GM19351 (cell line): Measurements from ENCODE around the gene SLC35A2.
A peak's percentile ranks its signal among the peaks of the same experiment; 100 is the strongest.

Source experiments
- ATAC-seq: cut with Tn5 transposase; IDR thresholded peaks from one replicate; pipeline ENCODE4 v1.9.1; 2021; ENCODE audit warnings: mild to moderate bottlenecking, moderate library complexity; ENCODE audit not compliant: unreplicated experiment

Gene SLC35A2

DNA sequence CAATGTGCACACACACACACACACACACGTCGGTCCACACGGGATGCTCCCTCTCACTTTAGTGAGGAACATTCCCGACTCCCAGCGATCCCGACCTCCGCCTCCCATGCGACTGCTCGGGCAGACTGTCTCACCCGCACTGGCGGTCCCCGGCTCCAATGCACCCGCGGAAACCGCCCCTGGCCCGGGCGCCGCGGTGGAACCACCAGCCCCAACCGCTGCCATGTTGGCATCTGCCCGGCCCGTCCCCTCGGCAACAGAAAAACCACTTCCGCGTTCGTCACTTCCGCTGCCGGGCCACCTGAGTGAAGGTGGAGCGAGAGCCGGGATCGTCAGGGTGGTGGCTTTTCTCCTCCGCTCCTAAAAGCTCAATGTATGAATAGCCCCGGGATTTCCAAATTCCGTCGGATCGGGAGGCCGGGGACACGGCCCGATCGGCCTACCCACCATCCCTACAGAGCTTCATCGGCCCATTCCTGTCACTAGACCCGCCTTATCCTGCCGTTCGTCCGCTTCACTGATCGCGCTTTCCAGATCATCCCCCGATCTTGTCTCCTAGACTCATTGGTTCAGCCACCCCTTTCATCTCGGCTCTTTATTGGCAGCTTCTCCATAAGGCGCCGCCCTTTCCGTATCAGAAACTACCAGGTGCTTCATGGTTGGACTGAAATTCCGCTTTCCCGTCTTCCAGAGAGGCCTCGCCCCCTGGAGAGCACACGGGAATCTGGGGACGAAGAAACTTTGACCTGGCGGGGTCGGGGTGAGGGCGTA, at the start of gene SLC35A2:
Gene SLC35A2, minus strand, starts transcription at position 235 of the 771 bp plus-strand sequence. Its CDS starts 10 bp downstream, at position 225.
- peak; percentile 62 for ATAC-seq

GRCh38 chrX:48960291-48960690, 48.8 kb upstream of the SLC35A2 start:
- no peak for ATAC-seq

GRCh38 chrX:48958635-48959094, 47.2 kb upstream of the SLC35A2 start:
- no peak for ATAC-seq

- peak; percentile 85 for ATAC-seq
These were observed 46.6 kb upstream of the SLC35A2 start for GRCh38 chrX:48957827-48958634.

- peak; percentile 36 for ATAC-seq
These were observed 46.0 kb upstream of the SLC35A2 start, which contains the start of gene OTUD5 for GRCh38 chrX:48957477-48957826. OTUD5 (minus strand) TSS chrX:48957607; CDS start chrX:48957570, 37 bp downstream.

GRCh38 chrX:48956728-48957414, 45.4 kb upstream of the SLC35A2 start:
- ATAC-seq, result no peak

GRCh38 chrX:48948589-48948988, 37.1 kb upstream of the SLC35A2 start:
- no peak for ATAC-seq

DNA sequence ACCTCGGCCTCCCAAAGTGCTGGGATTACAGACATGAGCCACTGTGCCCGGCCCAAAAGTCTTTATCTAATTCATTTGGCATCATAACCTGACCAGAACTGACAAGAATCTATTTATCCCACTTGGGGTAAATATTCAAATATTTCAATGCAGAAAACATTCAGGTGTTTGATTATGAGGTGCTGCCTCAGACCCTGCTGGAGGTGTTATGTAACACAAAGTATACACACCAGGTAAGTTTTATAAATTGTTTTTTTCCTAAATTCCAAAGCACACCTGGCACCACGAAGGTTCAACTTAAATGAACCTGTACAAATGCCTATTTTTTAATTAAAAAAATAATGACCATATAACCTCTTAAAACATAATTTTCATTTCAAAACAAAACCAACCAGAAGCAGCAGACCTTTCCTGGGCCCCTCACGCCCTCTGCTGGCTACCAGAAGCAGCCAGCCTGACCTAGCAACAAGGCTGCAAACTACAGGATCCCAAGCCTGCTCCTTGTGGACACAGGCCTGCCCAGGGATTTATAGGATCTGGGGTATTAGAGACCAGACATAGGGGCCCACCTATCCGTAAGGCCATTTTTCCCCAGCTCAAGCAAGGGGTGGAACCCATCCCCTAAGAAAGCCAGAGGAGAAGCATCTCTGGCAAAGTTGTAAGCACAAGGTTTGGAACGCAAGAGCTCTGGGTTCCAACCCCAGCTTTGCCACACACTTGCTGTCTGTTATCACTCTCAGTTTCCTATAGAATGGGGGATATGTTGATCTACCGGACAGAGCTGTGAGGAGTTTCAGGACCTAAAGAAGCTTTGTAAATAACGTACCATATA, 34.3 kb upstream of the SLC35A2 start:
- peak; percentile 63 for ATAC-seq

DNA sequence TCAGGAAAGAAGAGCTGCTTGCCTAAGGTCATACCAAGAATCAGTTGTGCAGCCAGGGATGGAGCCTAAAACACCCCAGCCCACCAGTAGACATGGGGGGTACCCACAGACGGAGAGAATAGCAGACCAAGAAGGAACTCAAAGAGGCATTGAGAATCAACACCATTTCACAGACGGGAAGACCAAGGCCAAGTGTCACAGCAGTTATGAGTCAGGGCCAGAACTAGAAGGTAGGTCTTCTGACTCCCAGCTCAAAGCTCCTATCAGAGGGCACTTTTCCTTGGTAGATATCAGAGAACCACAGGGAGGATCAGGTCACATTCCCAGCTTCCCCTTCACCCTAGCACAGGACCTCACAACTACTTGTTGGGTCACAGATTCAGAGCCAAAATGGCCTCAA, 31.4 kb upstream of the SLC35A2 start:
- no peak for ATAC-seq

GRCh38 chrX:48940404-48940955, 29.0 kb upstream of the SLC35A2 start:
- no peak for ATAC-seq

DNA sequence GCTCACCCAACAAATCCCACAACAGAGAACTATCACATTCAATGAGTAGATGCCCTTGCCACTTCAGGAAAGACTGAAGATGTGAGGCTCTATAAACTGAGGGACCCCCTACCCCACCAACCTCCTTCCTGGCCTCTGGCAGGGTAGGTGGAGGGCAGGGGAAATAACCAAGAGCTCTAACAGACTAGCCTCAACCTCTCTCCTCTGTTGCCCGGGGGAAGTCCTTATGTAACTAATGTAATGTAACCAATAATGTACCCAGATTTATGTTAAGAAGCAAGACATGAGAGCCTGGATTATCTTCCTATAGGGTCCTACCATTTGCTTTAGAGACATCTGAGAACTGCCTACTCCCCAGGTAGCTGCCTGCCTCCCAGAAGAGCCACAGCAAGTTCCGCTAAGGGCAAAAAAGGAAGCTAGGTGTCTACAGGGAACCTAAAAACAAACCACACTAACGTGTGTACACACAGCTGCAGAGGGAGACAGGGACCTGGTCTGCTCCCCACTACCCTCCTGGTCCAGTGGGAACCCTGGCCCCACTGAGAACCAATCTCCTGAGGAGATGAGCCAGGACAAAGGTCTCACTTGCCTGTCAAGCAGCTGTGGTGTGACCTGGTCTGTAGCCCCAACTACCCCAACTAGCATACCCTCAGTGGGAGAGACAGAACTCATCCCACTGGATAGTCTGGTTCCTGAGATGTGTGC, 28.2 kb upstream of the SLC35A2 start:
- ATAC-seq, result no peak

- peak; percentile 50 for ATAC-seq
These were observed 27.4 kb upstream of the SLC35A2 start for GRCh38 chrX:48938721-48939425.

DNA sequence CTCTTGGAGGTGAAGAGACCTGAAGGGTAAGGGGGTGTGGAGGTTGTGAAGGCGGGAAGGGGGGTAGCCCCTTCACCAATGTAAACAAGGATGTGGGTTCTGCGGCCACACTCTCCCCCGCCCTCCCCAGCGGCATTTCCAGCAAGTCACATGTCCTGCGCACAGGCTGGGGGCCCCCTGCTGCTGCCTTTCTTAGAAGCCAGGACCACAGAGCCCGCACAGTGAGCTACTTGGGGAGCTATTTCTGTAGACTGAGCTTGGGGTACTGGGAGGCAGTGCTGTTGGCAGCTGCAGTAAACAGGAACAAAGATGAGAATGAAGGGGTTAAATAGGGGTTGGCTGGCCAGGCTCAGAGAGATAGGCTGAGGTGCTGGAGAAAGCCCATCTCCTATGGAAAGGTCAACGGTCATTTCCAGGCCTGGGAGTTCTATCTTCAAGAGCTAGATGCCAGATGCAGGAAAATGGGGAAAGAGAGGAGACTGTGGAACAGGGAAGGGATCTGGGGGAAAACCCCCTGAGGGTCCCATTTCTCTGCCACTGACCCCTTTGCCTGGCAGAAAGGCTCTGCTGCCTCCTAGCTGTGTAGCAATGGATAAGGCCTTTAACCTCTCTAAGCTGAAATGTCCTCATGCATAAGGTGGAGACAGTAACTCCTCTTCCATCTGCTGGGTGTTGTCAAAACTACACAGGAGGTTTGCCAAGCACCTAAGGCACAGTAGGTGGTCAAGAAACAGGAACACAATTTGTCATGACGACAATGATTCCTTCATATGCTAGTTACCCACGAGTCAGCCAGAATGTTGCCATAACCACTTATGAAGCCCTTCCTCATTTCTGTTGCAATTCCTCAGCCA, 25.8 kb upstream of the SLC35A2 start:
- peak; percentile 70 for ATAC-seq

GRCh38 chrX:48936429-48937053, 25.1 kb upstream of the SLC35A2 start:
- ATAC-seq, result no peak

DNA sequence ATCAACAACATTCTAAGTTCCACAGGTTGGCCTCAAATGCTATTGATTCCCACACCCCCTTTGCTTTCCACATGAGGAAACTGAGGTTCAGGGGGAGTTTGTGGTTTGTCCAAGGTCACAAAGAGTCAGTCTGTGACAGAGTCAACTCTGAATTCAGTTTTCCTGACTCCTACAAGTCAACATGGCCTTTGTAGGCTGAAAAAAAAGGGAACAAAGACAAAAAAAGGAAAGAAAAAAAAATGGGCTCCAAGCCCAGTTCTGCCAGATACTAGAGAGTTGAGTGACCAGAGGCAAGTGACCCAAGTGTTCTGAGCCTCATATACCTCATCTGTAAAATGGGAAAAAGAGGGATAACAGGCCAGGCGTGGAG, 23.8 kb upstream of the SLC35A2 start:
- no peak for ATAC-seq

DNA sequence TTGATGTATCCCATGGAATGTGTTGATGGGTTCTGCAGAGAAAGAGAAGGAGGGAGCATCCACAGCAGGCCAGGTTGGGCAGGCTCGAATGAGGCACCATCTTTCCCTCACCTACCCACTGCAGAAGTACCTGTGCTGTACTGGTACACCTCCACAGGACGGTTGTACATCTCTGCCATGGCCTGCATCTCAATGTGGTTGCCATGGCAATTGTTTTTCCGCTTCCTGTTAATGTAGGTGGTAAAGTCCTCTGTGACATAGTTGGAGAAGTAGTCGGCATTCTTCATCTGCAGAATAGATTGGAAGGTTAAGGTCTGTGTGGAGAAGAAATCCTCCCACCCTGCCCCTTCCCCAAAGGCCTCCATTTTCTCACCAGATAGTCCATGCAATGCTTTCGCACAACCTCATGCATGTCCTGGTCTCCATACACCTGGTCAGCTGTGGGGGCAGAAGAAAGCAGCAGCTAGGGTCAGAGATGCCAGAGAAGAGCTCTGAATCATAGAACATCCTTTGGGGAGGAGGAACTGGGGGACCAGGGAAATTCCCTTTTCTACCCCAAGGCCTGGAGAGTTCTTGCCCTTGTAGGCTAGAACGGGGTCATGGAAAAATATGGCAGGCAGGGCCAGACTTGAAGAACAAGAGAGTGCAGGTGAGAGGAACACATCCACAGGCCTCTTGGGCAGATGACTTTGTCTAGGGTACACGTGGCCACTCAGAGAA, 23.3 kb upstream of the SLC35A2 start:
- no peak for ATAC-seq

- peak; percentile 32 for ATAC-seq
These were observed 22.3 kb upstream of the SLC35A2 start for GRCh38 chrX:48933757-48934156.
